Globus pallidus (tissue), 1 donor: Measurements from ENCODE around the gene TYRO3.

Experiments used
- DNase-seq: peaks from one replicate; pipeline ENCODE4 v3.0.0-alpha.2; 2015; ENCODE audit warnings: low spot score

TYRO3 gene

GRCh38 chr15:41558400-41559238 lies at the start of gene TYRO3:
TYRO3 (plus strand) TSS chr15:41559212; CDS start chr15:41559258, 46 bp downstream.
- peak; percentile 85 for DNase-seq

DNA sequence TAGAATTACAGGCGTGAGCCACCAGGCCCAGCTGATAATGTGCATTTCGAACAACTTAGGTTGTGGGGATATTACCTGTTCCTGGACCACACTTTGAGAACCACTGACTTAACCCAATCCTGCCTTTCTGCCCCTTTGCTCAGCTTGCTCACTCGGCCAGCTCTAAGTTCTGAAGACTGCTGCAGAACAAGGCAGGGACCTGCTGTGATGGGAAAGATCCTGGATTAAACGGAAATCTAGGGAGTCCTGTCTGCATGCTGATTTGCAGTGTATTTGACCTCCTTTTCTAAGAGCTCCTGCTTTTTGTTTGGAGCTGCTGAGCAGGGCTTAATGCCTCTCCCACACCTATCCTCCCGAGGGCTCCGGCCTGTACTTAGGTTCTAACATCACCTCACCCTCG lies 48.3 kb upstream of the TYRO3 start:
- no peak for DNase-seq

DNA sequence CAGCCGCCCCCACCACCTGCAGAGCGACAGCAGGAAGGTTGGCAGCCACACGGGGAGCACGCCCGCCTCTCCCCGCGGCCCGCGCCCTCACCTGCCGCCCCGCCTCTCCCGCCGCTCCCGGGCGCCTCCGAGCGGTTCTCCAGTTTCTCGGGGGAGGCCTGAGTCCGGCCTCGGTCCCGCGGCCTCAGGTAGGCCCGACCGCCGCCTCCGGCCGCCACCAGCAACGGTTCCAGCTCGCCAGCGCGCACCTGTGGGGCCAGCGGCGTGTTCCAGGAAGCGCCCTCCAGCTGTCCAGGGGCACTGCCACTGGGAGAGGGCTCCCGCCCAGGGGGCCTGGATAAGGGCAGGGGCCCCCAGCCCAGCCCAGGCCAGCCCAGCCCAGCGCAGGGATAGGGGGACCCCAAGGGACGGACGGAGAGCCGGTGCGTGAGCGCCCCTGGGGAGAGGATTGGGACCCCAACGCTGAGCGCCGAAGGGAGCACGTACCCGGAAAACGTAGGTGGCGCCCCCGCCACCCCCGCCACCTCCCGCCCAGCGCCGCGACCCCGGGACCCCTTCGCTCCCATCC lies 47.6 kb upstream of the TYRO3 start:
- DNase-seq, result no peak

GRCh38 chr15:41511899-41512369 lies 47.1 kb upstream of the TYRO3 start:
- no peak for DNase-seq

DNA sequence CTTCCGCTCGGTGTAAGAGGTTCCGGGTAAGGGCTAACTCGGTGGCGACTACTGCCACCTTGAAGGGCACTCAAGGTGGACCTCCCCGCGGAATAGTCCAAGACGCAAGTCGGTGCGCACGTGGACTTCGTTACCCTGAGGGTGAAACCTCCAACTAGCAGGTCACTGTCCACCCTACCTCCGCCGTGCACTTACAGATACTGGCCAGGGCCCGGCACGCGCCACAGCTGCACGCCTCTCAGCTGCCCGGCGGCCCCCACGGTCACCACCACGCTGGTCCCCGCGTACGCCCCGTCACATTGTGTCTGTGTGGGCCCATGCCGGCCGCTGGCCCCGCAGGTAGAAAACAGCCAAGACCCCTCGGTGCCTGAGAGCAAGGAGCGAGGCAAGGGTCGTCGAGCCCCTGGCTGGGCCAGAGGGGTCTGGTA lies 46.5 kb upstream of the TYRO3 start:
- no peak for DNase-seq

DNA sequence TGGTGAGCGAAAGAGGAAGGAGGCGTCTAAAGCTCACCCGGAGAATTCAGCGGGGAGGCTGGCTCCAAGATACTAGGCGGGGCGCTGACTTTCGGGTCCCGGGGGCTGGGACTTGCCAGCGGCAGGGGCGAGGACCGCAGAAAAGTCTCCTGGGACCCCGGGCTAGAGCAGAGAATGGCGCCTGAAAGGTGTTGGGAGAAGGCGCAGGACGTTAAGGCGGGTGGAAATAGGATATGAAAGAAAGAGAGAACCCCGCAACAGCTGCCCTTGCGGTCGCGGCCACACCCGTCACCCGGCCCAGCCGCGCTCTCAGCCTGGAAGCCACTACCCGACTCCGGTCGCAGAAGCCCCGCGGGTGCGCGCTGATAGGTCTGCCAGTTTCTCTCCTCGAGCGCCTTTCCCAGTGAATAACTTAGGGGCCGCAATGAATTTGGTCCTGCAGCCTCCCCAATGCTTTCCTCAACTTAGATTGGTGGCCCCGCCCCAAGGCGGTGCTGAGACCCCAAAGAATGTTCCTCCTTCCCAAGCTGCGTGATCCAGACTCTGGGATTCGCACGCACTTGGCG lies 46.0 kb upstream of the TYRO3 start:
- no peak for DNase-seq

GRCh38 chr15:41513506-41514227 lies 45.3 kb upstream of the TYRO3 start, which contains the start of gene LTK:
LTK (minus strand) TSS chr15:41513827; CDS start chr15:41513709, 118 bp downstream.
- no peak for DNase-seq

DNA sequence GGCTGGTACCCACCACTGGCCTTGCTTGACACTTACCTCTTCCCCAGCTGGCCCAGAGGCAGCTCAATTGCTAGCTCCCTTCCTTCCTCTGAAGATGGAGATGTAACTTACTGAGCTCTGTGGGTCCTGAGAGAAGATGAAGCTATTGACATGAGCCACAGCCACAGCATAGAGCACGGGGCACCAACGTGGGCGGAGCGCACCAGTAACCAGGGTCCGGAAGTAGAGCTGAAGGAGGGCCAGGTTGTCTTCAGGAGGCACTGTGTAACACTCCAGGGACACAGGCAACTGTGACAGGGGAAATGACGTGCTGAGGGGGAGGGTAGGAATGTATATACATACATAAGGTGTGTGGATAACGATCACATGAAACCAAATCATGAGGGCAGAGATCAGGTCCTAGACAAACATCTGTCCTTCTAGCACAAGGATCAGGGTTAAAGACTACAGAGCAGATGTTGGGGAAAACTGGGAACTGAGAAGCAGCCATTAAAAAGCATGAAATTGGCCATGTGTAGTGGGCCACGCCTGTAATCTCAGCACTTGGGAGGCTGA lies 41.0 kb upstream of the TYRO3 start:
- no peak for DNase-seq

DNA sequence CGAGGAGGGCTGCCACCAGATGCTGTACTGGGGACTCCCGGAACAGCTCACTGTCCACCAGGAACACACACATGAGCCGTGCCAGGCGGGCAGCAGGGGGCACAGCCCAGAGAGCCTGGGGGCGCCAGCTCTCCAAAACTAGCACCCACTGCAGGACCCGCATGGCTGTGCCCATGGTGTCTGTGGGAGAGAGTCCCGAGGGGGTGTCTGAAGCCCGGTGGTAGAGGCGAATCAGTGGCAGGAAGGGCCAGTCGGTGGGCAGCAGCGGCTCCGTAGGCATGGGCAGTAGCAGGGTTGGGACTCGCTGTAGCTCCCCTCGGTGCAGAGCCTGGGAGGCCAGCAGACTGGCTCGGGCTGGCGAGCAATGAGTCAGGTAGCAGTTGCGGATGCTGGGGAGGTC lies 38.4 kb upstream of the TYRO3 start:
- DNase-seq, result no peak

- no peak for DNase-seq
Measured at GRCh38 chr15:41521614-41522013, 37.4 kb upstream of the TYRO3 start.

DNA sequence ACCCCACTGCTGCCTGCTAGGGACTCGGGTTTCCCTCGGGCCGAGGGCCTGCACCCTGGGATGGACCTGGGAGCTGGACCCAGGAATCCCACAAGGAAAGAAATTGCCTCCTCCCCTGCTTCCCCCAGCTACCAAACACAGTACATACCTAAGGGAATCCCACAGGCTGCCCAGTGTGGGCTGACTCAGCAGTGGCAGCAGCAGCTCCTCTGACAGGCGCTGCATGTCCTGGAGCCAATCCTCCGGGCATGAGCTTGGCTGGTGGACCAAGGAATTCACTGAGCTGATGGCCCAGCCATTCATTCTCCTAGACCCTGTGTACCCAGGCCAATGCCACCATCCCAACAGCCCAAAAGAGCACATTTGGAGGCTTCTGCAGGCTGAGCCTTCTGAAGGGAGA lies 35.9 kb upstream of the TYRO3 start:
- no peak for DNase-seq

DNA sequence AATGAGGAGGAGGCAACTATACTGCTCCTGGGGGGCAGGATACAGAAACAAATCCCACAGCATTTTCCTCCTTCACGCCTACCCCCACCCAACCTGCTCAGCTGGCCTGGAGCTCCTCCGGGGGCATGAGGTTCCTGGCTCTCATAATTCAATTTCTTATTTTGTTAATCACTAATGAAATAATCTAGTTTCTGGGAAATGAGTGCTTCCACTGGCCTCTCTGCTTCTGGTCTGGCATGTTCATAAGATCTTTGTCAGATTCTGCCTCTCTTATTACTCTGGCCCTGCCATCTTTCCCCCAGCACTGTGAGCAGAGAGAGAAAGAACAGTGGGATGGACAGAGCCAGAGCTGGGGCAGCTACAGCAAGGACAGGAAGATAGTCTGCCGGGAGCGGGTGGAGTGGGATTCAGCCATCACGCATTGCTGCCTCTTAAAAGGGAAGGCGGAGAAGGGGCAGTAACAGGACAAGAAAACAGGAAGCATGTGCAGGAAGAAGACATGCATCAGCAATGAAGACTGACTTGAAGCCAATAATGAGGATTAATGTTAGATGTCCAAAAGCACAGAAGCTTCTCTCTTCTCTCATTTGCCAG lies 28.6 kb upstream of the TYRO3 start:
- DNase-seq, result no peak

DNA sequence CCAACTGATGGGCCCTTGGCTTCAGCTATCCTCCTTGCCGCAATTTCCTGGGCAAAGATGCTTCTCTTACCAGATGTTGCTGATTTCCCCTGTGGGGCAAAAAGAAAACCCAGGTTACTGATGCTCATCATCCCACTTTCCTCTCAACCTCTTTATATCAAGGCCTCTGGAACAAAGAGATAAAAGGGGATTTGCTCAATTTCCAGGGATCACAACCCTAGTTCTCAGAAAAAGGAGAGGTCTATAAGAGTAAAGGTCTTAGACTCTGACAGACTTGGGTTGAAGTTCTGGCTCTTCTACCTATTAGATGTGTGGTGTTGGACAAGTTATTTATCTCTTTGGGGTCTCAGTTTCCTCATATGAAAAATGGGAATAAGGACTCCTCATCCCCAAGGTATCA lies 23.5 kb upstream of the TYRO3 start:
- DNase-seq, result no peak

DNA sequence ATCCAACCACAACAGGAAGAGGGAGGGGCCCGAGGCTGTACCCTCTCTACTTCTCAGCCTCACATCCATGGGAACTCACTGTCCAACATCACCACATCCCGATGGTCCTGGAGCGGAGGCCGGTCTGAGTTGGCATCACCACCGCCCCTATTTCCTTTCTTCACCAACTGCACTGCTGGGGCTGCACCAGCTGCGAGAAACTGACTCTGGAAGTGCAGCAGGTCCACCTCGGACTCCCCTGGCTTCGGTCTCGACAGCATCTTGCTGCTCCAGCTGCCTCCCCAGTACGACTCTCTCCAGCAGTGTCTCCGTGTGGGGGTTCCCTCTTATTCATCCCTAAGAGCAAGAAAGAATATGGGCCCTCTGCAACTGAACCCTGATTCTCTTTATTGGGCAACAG lies 22.1 kb upstream of the TYRO3 start:
- no peak for DNase-seq

- no peak for DNase-seq
Measured at GRCh38 chr15:41543521-41543870, 15.5 kb upstream of the TYRO3 start.

- no peak for DNase-seq
Measured at GRCh38 chr15:41544650-41545015, 14.4 kb upstream of the TYRO3 start.

- no peak for DNase-seq
Measured at GRCh38 chr15:41545218-41545617, 13.8 kb upstream of the TYRO3 start.

DNA sequence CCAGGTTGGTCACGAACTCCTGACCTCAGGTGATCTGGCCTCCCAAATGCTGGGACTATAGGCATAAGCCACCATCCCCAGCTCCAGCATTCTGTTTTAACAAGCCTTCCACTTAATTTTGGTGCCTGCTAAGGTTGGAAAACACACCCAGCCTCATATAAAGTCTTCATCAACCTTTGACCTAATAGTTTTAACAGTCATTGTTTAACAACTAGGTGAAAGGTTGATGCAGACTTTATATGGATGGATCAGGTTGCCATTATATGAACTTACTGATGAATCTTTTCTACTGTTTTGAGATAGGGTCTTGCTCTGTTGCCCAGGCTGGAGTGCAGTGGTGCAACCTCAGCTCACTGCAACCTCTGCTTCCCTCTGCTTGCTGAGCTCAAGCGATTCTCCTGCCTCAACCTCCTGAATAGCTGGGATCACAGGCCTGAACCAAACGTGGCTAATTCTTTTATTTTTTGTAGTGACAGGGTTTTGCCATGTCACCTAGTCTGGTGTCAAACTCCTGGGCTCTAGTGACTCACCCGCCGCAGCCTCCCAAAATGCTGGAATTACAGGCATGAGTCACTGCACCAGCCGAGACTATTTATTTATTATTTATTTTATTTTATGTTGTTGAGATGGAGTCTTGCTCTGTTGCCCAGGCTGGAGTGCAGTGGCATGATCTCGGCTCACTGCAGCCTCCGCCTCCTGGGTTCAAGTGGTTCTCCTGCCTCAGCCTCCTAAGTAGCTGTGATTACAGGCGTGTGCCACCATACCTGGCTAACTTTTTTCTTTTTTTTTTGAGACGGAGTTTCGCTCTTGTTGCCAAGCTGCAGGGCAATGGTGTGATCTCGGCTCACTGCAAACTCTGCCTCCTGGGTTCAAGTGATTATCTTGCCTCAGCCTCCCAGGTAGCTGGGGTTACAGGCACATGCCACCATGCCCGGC lies 11.9 kb upstream of the TYRO3 start:
- no peak for DNase-seq

GRCh38 chr15:41550066-41550775 lies 8.8 kb upstream of the TYRO3 start:
- no peak for DNase-seq

DNA sequence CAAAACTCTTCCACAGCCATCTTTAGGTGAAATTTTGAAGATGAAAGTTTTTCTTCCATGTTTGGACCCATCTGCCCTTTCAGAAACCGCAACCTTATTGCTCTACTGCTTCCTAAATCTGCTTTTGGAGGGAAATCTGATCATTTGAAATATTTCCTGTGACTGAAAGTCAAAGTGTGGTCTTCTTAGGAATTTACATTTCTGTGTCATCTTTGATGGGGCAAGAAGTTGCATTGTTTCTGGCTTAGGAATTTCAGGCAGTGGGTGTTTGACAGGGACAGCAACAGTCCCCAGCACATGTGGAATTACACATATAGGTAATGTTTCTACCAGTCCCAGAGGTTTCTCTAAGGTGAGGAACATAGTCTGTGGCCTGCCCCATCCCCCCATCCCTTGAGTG lies 5.3 kb upstream of the TYRO3 start:
- no peak for DNase-seq
